ENCODE measurements around the gene ADGRG3.

The ADGRG3 gene

GRCh38 chr16:57668263-57668571 is at the start of gene ADGRG3:
TSS of gene ADGRG3 (plus strand) at chr16:57668306. CDS start at chr16:57668348, 42 bp downstream.
- Mint-ChIP-seq H3K9me3 (no peaks in the 10 kb centered on the region), H3K27ac (no peak within 1 kb of the TSS), H3K4me1 (no peaks in the 10 kb centered on the region), H3K36me3 (no peaks in the 10 kb centered on the region), H3K4me3 (no peak within 1 kb of the TSS), H3K27me3 (peaks cover 17% of the 10 kb centered on the region)
- no peak for ATAC-seq (ENCODE audit: low read depth)
- DNase-seq (ENCODE audit: low spot score in 2 of 2), result no peak

DNA sequence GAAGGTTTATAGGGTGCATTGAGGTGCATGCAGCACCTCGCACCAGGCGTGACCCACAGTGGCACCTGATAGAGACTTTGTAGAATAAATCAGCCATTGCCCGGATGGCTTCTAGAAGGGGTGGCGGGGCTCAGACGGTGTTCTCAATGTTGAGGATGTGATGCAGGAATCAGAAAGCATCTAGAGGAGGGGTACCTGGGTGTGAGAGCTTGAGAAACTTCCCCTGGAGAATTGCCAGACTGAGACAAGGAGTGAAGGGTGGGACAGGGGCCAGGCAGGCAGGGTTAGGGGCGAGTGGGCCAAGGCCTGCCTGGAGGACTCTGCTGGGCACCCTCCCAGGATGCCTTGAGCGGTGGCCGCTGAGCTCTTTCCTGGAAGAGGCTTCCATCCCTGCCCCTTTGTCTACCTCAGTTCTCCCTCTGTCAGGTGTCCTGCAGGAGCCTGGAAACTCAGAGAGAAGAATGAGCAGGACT is 48.9 kb upstream of the ADGRG3 start:
- ATAC-seq (ENCODE audit: low read depth), result no peak
- no peak for DNase-seq (ENCODE audit: low spot score in 2 of 2)
- H3K4me1 Mint-ChIP-seq, result no peaks in the 10 kb centered on the region
- H3K36me3 Mint-ChIP-seq, result no peaks in the 10 kb centered on the region
- peaks cover 7% of the 10 kb centered on the region for H3K27me3 Mint-ChIP-seq
- peak overlapping the region; percentile 26 for H3K27ac Mint-ChIP-seq
- no peak overlapping the region for H3K4me3 Mint-ChIP-seq
- H3K9me3 Mint-ChIP-seq, result no peaks in the 10 kb centered on the region

DNA sequence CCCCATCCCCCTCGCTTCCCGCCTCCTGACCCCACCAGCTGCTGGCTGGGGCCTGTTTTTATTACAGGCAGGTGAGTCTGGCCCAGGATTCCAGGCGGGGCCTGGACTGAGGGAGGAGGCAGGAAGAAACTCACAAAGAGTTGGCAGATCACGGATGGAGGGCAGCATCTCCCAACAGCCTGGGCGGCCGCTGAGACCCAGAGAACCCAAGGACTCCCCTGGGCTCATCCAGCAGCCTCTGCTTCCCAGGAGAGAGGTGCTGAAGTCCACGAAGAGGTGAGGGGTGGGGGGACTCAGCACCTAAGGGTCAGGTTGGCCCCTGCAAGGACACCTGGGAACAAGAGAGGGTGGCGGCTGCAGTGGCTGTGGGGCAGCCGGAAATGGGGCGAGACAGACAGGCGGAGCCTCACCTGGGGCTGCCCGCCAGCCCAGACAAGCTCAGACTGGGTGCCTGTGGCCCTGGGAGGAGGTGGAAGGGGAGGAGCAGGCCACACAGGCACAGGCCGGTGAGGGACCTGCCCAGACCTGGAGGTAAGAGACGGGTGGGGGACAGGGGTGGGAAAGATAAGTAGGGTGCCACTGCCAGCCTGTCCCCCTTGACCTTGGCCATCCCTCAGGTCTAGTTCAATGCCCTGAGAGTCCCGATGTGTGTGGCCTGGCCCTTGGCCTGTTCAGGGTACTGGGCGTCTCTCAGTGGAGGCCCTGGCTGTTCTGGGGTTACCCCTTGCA is 48.3 kb upstream of the ADGRG3 start:
- Mint-ChIP-seq H3K36me3 (no peaks in the 10 kb centered on the region), H3K4me3 (no peak overlapping the region), H3K27ac (no peak overlapping the region), H3K4me1 (no peaks in the 10 kb centered on the region), H3K27me3 (peaks cover 7% of the 10 kb centered on the region), H3K9me3 (no peaks in the 10 kb centered on the region)
- ATAC-seq (ENCODE audit: low read depth) (no peak), DNase-seq (ENCODE audit: low spot score in 2 of 2) (no peak)

DNA sequence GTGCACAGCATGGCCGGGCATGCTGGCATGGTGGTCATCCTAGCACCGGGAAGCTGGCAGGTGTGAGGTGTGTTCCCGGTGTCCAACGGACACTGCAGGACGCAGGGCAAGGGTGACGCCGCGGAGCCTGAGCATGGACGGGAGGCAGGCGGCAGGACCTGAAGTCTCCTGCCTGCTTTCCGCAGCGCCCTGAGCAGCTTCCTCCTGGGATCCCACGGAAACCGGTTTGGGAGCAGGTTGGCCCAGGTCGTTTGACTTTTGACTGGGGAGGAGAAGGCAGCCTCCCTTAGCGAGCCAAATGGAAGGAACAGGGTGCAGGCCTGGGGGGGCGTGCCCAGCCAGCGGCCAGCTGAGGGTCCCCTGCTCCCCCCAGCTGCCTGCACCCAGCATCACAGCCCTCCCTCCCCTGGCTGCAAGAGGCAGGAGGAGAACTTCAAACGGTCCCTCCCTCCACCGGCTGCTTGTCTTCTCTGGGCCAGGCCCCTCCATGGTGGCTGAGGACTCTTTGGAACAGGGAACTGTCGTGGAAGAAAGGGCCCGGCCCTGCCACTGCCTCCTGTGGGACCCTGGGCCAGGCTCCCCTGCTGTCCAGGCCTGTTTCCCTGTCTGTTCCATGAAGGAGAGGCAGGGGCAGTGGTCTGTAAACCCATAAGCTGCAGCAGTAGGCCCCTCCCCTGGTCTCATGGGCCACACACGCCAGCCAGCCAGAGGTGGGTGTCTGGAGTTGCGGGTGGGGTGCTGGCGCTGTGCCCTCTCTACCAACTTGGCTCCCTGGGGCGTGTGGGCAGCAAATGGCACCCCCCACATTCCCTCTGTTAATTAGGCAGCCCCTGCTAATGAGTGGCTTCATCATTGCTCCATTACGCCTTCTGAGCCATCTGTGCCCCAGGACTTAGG is 47.5 kb upstream of the ADGRG3 start:
- H3K27ac Mint-ChIP-seq, result no peak overlapping the region
- H3K4me1 Mint-ChIP-seq, result peaks cover 4% of the 10 kb centered on the region
- ATAC-seq (ENCODE audit: low read depth), result no peak
- H3K4me3 Mint-ChIP-seq, result no peak overlapping the region
- H3K27me3 Mint-ChIP-seq, result peaks cover 13% of the 10 kb centered on the region
- no peak for DNase-seq (ENCODE audit: low spot score in 2 of 2)
- H3K36me3 Mint-ChIP-seq, result no peaks in the 10 kb centered on the region
- no peaks in the 10 kb centered on the region for H3K9me3 Mint-ChIP-seq

DNA sequence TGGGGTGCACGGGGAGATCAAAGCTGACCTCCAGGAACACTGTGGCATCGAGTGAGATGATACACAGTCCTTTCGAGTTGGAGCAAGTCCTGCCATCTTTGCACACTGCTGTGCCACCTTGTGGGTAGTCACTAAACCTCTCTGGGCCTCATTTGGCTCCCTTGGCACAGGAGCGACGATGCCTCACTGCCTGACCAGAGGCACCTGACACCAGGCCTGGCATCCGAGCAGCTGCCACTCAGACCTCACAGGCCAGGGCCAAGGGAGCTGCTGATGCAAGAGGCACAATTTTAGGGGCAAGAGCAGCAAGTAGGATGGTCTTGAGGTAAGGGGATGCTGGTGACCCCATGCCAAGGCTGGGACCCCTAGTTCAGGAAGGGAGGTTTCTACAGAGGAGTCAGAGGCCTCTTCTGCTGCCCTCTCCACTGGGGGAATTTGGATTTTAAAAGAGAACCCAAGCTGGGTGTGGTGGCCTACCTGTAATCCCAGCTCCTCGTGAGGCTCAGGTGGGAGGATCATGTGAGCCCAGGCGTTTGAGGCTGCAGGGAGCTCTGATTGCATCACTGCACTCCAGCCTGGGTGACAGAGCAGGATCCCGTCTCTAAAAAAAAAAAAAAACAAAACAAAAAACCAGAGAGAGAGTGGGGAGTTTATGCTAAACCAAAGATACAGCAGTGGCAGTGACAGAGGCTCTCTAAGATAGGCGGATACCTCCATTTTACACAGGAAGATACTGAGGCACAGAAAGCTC is 46.4 kb upstream of the ADGRG3 start:
- Mint-ChIP-seq H3K27ac (no peak overlapping the region), H3K9me3 (no peaks in the 10 kb centered on the region), H3K36me3 (no peaks in the 10 kb centered on the region), H3K4me1 (peaks cover 6% of the 10 kb centered on the region), H3K27me3 (peaks cover 18% of the 10 kb centered on the region), H3K4me3 (no peak overlapping the region)
- ATAC-seq (ENCODE audit: low read depth) (no peak), DNase-seq (ENCODE audit: low spot score in 2 of 2) (no peak)

GRCh38 chr16:57622361-57623250 is 45.5 kb upstream of the ADGRG3 start:
- ATAC-seq (ENCODE audit: low read depth) (no peak), DNase-seq (ENCODE audit: low spot score in 2 of 2) (no peak)
- Mint-ChIP-seq H3K36me3 (no peaks in the 10 kb centered on the region), H3K4me3 (no peak overlapping the region), H3K27ac (no peak overlapping the region), H3K9me3 (no peaks in the 10 kb centered on the region), H3K4me1 (peaks cover 6% of the 10 kb centered on the region), H3K27me3 (peaks cover 23% of the 10 kb centered on the region)

GRCh38 chr16:57623251-57624043 is 44.7 kb upstream of the ADGRG3 start:
- peaks cover 25% of the 10 kb centered on the region for H3K27me3 Mint-ChIP-seq
- H3K4me1 Mint-ChIP-seq, result peaks cover 6% of the 10 kb centered on the region
- ATAC-seq (ENCODE audit: low read depth) (no peak), DNase-seq (ENCODE audit: low spot score in 2 of 2) (no peak)
- no peaks in the 10 kb centered on the region for H3K9me3 Mint-ChIP-seq
- H3K36me3 Mint-ChIP-seq, result no peaks in the 10 kb centered on the region
- no peak overlapping the region for H3K4me3 Mint-ChIP-seq
- H3K27ac Mint-ChIP-seq, result no peak overlapping the region

DNA sequence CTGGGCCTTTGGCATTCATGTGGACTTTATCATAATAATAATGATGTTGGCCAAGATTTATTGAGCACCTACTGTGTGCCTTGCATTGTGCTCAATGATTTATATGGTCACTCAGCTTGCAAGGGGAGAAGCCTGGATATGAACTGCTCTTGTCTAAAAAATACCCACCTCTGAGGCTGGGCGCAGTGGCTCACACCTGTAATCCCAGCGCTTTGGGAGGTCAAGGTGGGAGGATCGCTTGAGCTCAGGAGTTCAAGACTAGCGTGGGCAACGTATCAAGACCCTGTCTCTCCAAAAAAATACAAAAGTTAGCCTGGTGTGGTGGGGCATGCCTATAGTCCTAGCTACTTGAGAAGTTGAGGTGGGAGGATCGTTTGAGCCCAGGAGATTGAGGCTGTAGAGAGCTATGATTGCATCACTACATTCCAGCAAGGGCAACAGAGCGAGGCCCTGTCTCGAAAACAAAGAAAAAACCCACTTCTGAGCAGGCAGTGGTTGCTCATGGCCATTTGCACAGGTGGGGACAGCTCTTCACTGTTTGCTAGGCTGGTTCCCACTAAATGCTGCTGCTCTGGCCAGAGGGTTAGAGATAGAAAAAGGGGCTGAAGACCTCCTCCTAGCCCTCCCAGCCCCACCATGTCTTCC is 43.9 kb upstream of the ADGRG3 start:
- no peaks in the 10 kb centered on the region for H3K36me3 Mint-ChIP-seq
- ATAC-seq (ENCODE audit: low read depth) (no peak), DNase-seq (ENCODE audit: low spot score in 2 of 2) (no peak)
- H3K27ac Mint-ChIP-seq, result no peak overlapping the region
- H3K4me3 Mint-ChIP-seq, result no peak overlapping the region
- H3K9me3 Mint-ChIP-seq, result no peaks in the 10 kb centered on the region
- H3K4me1 Mint-ChIP-seq, result peaks cover 11% of the 10 kb centered on the region
- H3K27me3 Mint-ChIP-seq, result peaks cover 27% of the 10 kb centered on the region

DNA sequence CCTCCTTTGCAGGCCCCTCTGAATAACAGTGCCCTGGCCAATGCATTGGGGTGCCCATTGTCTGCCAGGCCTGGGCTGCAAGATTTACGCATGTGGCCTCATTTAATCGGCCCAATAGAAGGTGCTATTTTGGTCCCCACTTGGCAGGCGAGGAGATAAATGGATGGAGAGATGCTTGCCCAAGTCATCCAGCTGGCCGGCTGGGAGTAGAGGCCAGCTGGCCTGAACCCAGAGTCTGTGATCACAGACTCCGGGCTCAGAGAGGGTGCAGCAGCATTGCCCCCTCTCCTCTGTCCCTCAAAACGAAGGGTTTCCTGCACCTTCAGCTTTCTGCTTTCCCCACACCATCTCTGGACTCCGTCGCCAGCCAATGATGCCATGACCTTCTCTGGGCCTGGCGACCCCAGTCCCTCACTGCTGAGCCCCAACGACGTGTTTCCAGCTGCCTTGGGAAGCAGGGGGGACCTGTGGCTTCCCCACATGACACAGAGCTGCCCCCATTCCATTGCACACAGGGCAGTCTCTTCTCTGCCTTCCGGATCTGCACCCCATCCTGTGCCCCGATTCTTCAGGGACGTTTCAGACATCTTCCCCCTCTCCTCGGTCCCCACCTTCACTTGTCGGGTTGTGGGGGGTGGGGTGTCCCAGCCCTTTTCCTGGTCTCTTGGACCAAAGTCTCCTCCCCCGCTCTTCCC is 43.2 kb upstream of the ADGRG3 start:
- no peak for DNase-seq (ENCODE audit: low spot score in 2 of 2)
- no peak for ATAC-seq (ENCODE audit: low read depth)
- Mint-ChIP-seq H3K4me1 (peaks cover 11% of the 10 kb centered on the region), H3K27ac (no peak overlapping the region), H3K27me3 (peaks cover 22% of the 10 kb centered on the region), H3K9me3 (no peaks in the 10 kb centered on the region), H3K4me3 (no peak overlapping the region), H3K36me3 (no peaks in the 10 kb centered on the region)

GRCh38 chr16:57626420-57627170 is 41.5 kb upstream of the ADGRG3 start:
- no peaks in the 10 kb centered on the region for H3K36me3 Mint-ChIP-seq
- ATAC-seq (ENCODE audit: low read depth) (no peak), DNase-seq (ENCODE audit: low spot score in 2 of 2) (no peak)
- H3K27me3 Mint-ChIP-seq, result peaks cover 33% of the 10 kb centered on the region
- no peaks in the 10 kb centered on the region for H3K9me3 Mint-ChIP-seq
- peaks cover 11% of the 10 kb centered on the region for H3K4me1 Mint-ChIP-seq
- H3K4me3 Mint-ChIP-seq, result no peak overlapping the region
- H3K27ac Mint-ChIP-seq, result no peak overlapping the region

GRCh38 chr16:57627184-57627871 is 40.8 kb upstream of the ADGRG3 start:
- peaks cover 11% of the 10 kb centered on the region for H3K4me1 Mint-ChIP-seq
- ATAC-seq (ENCODE audit: low read depth), result no peak
- H3K36me3 Mint-ChIP-seq, result no peaks in the 10 kb centered on the region
- H3K9me3 Mint-ChIP-seq, result no peaks in the 10 kb centered on the region
- H3K27ac Mint-ChIP-seq, result no peak overlapping the region
- H3K27me3 Mint-ChIP-seq, result peaks cover 33% of the 10 kb centered on the region
- DNase-seq (ENCODE audit: low spot score in 2 of 2), result no peak
- H3K4me3 Mint-ChIP-seq, result no peak overlapping the region

Data from memory B cell (primary cell).